ENCODE measurements around the gene MYO19. TPM values are rescaled to one million over a fixed set of nuclear protein-coding genes. Genes with fewer than 3 reads are reported as not detected.

Gene MYO19
- total and polyA plus RNA-seq, 9 of the 15 experiments (the other 6 are each of a cell fraction or from before 2014, with no cell fraction given), result 21.6 to 176 (median 129) TPM

DNA sequence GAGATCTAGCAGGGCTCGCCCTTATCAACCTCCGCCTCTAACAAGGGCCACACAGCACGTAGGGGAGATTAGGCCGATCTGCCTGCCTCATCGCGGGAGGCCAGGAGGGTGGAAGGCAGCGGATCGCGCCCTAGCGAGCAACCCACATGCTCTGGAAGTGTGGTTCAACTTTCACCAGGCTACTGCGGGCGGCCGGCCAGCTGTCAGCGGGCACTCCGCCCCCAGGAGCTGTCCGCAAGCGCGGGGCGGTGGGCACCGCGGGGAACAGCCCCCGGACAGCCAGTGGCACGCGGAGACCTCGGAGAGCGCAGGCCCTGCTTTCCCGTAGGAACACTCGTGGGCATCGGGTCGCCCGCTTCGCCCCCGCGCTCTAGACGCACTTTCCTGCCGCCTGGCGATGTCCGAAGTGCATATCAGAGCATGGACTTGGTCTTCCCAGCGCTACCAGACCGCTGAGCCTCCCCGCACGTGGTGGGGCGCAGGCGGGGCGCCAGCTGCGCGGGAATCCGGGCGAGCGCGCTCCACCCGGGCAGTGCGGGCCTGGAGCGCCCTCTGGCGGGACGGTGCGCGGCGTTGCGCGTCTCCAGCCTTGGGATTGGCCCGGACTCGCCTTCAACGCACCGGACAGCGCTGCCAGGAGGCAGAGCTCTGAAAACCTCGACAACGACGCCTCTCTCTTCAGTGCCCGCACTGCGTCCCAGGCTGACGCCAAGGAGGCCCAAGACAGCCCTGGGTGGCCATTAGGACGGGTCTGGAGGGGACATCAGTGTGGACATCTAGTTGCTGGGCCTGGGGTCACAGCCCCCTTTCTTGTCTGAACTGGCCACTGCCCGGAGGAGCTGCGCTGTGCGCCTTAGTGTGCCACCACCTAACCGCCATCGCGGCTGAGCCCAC, 51.8 kb downstream of the MYO19 start (continued):
- TF ChIP-seq, protein P1, sequence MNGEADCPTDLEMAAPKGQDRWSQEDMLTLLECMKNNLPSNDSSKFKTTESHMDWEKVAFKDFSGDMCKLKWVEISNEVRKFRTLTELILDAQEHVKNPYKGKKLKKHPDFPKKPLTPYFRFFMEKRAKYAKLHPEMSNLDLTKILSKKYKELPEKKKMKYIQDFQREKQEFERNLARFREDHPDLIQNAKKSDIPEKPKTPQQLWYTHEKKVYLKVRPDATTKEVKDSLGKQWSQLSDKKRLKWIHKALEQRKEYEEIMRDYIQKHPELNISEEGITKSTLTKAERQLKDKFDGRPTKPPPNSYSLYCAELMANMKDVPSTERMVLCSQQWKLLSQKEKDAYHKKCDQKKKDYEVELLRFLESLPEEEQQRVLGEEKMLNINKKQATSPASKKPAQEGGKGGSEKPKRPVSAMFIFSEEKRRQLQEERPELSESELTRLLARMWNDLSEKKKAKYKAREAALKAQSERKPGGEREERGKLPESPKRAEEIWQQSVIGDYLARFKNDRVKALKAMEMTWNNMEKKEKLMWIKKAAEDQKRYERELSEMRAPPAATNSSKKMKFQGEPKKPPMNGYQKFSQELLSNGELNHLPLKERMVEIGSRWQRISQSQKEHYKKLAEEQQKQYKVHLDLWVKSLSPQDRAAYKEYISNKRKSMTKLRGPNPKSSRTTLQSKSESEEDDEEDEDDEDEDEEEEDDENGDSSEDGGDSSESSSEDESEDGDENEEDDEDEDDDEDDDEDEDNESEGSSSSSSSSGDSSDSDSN (IDR thresholded peaks at IDR 0.05; ENCODE audit: borderline replicate concordance in 1 of 2, low read depth in 2 of 2, low read length in 2 of 2), result peak; percentile 24 to 54; a peak in 2 of 4 replicates
- TF ChIP-seq, protein P2, sequence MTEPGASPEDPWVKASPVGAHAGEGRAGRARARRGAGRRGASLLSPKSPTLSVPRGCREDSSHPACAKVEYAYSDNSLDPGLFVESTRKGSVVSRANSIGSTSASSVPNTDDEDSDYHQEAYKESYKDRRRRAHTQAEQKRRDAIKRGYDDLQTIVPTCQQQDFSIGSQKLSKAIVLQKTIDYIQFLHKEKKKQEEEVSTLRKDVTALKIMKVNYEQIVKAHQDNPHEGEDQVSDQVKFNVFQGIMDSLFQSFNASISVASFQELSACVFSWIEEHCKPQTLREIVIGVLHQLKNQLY (CRISPR knock-in tag; conservative IDR thresholded peaks at IDR 0.05), result peak in 1 of 2 experiments; percentile 96; a peak in 2 of 4 replicates
- TF ChIP-seq, protein P3, sequence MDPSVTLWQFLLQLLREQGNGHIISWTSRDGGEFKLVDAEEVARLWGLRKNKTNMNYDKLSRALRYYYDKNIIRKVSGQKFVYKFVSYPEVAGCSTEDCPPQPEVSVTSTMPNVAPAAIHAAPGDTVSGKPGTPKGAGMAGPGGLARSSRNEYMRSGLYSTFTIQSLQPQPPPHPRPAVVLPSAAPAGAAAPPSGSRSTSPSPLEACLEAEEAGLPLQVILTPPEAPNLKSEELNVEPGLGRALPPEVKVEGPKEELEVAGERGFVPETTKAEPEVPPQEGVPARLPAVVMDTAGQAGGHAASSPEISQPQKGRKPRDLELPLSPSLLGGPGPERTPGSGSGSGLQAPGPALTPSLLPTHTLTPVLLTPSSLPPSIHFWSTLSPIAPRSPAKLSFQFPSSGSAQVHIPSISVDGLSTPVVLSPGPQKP (CRISPR knock-in tag; IDR thresholded peaks at IDR 0.05), result no peak
- TF ChIP-seq, protein P4, sequence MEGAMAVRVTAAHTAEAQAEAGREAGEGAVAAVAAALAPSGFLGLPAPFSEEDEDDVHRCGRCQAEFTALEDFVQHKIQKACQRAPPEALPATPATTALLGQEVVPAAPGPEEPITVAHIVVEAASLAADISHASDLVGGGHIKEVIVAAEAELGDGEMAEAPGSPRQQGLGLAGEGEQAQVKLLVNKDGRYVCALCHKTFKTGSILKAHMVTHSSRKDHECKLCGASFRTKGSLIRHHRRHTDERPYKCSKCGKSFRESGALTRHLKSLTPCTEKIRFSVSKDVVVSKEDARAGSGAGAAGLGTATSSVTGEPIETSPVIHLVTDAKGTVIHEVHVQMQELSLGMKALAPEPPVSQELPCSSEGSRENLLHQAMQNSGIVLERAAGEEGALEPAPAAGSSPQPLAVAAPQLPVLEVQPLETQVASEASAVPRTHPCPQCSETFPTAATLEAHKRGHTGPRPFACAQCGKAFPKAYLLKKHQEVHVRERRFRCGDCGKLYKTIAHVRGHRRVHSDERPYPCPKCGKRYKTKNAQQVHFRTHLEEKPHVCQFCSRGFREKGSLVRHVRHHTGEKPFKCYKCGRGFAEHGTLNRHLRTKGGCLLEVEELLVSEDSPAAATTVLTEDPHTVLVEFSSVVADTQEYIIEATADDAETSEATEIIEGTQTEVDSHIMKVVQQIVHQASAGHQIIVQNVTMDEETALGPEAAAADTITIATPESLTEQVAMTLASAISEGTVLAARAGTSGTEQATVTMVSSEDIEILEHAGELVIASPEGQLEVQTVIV (CRISPR knock-in tag; IDR thresholded peaks at IDR 0.05; ENCODE audit: borderline replicate concordance), result no peak
- TF ChIP-seq CCNT2 (IDR thresholded peaks at IDR 0.05; ENCODE audit: borderline replicate concordance, extremely low read depth, insufficient read length, low read depth, low read length) (peak; percentile 56), LARP7 (IDR thresholded peaks at IDR 0.05) (no peak), TAL1 (IDR thresholded peaks at IDR 0.05) (peak; percentile 18; the same call in 1 of the 2 replicates), CBX1 (IDR thresholded peaks at IDR 0.05; ENCODE audit: low read depth) (peak; percentile 62; the same call in 1 of the 2 replicates), KDM4B (IDR thresholded peaks at IDR 0.05; ENCODE audit: borderline replicate concordance in 2 of 2, low read depth in 1 of 2) (peak in 1 of 2 experiments; percentile 65; a peak in 1 of 4 replicates), ARID1B (IDR thresholded peaks at IDR 0.05) (0 out of 2 replicates have a peak, but pooled peaks have one; percentile 26), MAZ (CRISPR knock-in tag; conservative IDR thresholded peaks at IDR 0.05 in 1 of 2, IDR thresholded peaks at IDR 0.05 in 1 of 2) (peak; percentile 61 to 85)
- TF ChIP-seq, protein P5, sequence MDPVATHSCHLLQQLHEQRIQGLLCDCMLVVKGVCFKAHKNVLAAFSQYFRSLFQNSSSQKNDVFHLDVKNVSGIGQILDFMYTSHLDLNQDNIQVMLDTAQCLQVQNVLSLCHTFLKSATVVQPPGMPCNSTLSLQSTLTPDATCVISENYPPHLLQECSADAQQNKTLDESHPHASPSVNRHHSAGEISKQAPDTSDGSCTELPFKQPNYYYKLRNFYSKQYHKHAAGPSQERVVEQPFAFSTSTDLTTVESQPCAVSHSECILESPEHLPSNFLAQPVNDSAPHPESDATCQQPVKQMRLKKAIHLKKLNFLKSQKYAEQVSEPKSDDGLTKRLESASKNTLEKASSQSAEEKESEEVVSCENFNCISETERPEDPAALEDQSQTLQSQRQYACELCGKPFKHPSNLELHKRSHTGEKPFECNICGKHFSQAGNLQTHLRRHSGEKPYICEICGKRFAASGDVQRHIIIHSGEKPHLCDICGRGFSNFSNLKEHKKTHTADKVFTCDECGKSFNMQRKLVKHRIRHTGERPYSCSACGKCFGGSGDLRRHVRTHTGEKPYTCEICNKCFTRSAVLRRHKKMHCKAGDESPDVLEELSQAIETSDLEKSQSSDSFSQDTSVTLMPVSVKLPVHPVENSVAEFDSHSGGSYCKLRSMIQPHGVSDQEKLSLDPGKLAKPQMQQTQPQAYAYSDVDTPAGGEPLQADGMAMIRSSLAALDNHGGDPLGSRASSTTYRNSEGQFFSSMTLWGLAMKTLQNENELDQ (CRISPR knock-in tag; IDR thresholded peaks at IDR 0.05; ENCODE audit: borderline replicate concordance), result no peak; the same call in 1 of the 2 replicates

Measured in K562 (cell line).